Choroid plexus epithelial cell (primary cell): ENCODE data around the gene CLTC.
"Not testable (repeated sequence)": the region's sequence is repeated elsewhere in the genome, so short reads cannot be mapped to it uniquely, and the experiment has no call there.

Experiments used
- DNase-seq: peaks from one replicate; pipeline ENCODE4 v3.0.0-alpha.2; 2010; ENCODE audit warnings: low read depth
- H3K4me3 ChIP-seq: 2 replicates; pipeline ENCODE4 v1.5.1; 2011; ENCODE audit warnings: low read depth, mild to moderate bottlenecking, control low read depth, low read length, moderate library complexity
- CTCF ChIP-seq: conservative IDR thresholded peaks from 2 replicates; pipeline ENCODE4 v1.5.1; 2011; ENCODE audit warnings: low read depth, mild to moderate bottlenecking, control low read depth, inconsistent platforms, low read length, moderate library complexity

The CLTC gene

GRCh38 chr17:59643159-59644140 lies 23.8 kb downstream of the CLTC start:
- TF ChIP-seq CTCF = no peak
- DNase-seq = peak; percentile 65
- H3K4me3 ChIP-seq = no peak overlapping the region

GRCh38 chr17:59647288-59647687 lies 27.6 kb downstream of the CLTC start:
- TF ChIP-seq CTCF = no peak
- no peak for DNase-seq
- H3K4me3 ChIP-seq = no peak overlapping the region

- DNase-seq = no peak
- H3K4me3 ChIP-seq = no peak overlapping the region
- TF ChIP-seq CTCF = no peak
These were observed 30.2 kb downstream of the CLTC start for GRCh38 chr17:59649886-59650285.

- no peak for DNase-seq
- TF ChIP-seq CTCF = no peak
- no peak overlapping the region for H3K4me3 ChIP-seq
These were observed 30.9 kb downstream of the CLTC start for GRCh38 chr17:59650642-59651041.

- no peak for TF ChIP-seq CTCF
- DNase-seq = peak; percentile 50
- H3K4me3 ChIP-seq = no peak overlapping the region
These were observed 31.7 kb downstream of the CLTC start for GRCh38 chr17:59651346-59651745.

GRCh38 chr17:59652119-59652518 lies 32.4 kb downstream of the CLTC start:
- DNase-seq = peak; percentile 57
- no peak for TF ChIP-seq CTCF

GRCh38 chr17:59656624-59657023 lies 36.9 kb downstream of the CLTC start:
- peak; percentile 93 for DNase-seq
- H3K4me3 ChIP-seq = not testable (repeated sequence)

More at GRCh38 chr17:59652119-59652518, 32.4 kb downstream of the CLTC start:
- no peak overlapping the region for H3K4me3 ChIP-seq
